IPS-NIHi7 (cell line): Measurements from ENCODE around the gene LRP5.
"Not testable (repeated sequence)": the region's sequence is repeated elsewhere in the genome, so short reads cannot be mapped to it uniquely, and the experiment has no call there.

Experiments used
- DNase-seq: peaks from one replicate; pipeline ENCODE4 v3.0.0; 2012; ENCODE audit warnings: mixed read lengths; ENCODE audit errors: extremely low spot score

The LRP5 gene

GRCh38 chr11:68392822-68393221 lies 80.4 kb downstream of the LRP5 start:
- DNase-seq = no peak

GRCh38 chr11:68396516-68396915 lies 84.1 kb downstream of the LRP5 start:
- DNase-seq = no peak

GRCh38 chr11:68397256-68397655 lies 84.9 kb downstream of the LRP5 start:
- DNase-seq = no peak

GRCh38 chr11:68398995-68399851 lies 86.8 kb downstream of the LRP5 start:
- no peak for DNase-seq

- DNase-seq = no peak
Measured at GRCh38 chr11:68399916-68400315, 87.5 kb downstream of the LRP5 start.

GRCh38 chr11:68400584-68400983 lies 88.2 kb downstream of the LRP5 start:
- not testable (repeated sequence) for DNase-seq

GRCh38 chr11:68401856-68402255 lies 89.5 kb downstream of the LRP5 start:
- no peak for DNase-seq

- peak; percentile 72 for DNase-seq
Measured at GRCh38 chr11:68402355-68403031, 90.1 kb downstream of the LRP5 start.

- no peak for DNase-seq
Measured at GRCh38 chr11:68403424-68403823, 91.0 kb downstream of the LRP5 start.

- no peak for DNase-seq
Measured at GRCh38 chr11:68403831-68404230, 91.4 kb downstream of the LRP5 start.

GRCh38 chr11:68406324-68407313 lies 94.2 kb downstream of the LRP5 start:
- DNase-seq = no peak

GRCh38 chr11:68408512-68408911 lies 96.1 kb downstream of the LRP5 start:
- DNase-seq = no peak

- DNase-seq = no peak
Measured at GRCh38 chr11:68409748-68410344, 97.5 kb downstream of the LRP5 start.

- no peak for DNase-seq
Measured at GRCh38 chr11:68411501-68411991, 99.2 kb downstream of the LRP5 start.

GRCh38 chr11:68412593-68413475 lies 100.4 kb downstream of the LRP5 start:
- DNase-seq = no peak

GRCh38 chr11:68413591-68413999 lies 101.2 kb downstream of the LRP5 start:
- DNase-seq = no peak

- DNase-seq = no peak
Measured at GRCh38 chr11:68414496-68415221, 102.3 kb downstream of the LRP5 start.

- DNase-seq = no peak
Measured at GRCh38 chr11:68416070-68416578, 103.7 kb downstream of the LRP5 start.

- DNase-seq = no peak
Measured at GRCh38 chr11:68418648-68419047, 106.3 kb downstream of the LRP5 start.
